ENCODE measurements around the gene TMEM134. TPM values are rescaled to one million over a fixed set of nuclear protein-coding genes. Genes with fewer than 3 reads are reported as not detected.

The TMEM134 gene
- total and polyA plus RNA-seq, 9 of the 15 experiments (the other 6 are each of a cell fraction or from before 2014, with no cell fraction given), result 0.63 to 48.4 (median 10.7) TPM

DNA sequence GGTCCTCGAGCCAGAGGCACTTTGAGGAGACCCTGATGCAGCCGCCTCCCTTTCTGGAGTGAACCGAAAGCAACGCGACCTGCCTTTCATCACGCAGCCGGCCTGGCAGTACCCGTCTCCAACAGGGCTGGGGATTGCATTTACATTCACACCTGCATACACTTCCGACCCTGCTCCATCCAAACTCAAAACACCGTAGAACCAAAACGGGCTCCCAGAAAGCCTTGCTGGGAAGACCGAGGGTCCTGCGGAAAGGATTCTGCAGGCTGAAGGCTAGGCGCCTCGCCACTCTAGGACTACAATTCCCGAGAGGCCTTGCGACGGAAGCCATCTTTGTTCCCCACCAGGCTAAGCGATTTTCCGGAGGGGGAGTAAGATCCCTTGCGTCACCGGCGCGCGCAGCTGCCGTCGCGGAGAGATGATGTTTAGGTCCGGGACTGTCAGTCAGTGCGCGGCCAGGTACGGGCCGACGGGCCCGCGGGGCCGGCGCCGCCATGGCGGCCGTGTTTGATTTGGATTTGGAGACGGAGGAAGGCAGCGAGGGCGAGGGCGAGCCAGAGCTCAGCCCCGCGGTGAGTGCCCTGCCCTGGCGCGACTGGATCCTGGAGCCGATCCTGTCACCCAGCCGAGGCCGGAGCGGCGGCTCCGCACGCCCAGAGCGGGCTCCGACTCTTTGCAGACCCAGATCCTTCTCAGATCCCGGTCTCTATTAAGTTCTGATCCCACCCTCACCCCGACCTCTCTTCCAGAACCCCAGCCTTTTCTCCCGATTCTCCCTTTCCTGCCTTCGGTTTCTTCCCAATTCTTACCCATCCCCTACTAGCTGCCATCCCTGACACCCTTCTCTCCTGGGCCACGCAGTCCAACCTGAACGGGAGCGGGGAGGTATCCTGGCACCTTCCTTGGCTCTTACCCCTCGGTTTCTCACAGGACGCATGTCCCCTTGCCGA, 40.7 kb downstream of the TMEM134 start, which contains the start of gene RPS6KB2 (continued):
- TF ChIP-seq, protein P1, sequence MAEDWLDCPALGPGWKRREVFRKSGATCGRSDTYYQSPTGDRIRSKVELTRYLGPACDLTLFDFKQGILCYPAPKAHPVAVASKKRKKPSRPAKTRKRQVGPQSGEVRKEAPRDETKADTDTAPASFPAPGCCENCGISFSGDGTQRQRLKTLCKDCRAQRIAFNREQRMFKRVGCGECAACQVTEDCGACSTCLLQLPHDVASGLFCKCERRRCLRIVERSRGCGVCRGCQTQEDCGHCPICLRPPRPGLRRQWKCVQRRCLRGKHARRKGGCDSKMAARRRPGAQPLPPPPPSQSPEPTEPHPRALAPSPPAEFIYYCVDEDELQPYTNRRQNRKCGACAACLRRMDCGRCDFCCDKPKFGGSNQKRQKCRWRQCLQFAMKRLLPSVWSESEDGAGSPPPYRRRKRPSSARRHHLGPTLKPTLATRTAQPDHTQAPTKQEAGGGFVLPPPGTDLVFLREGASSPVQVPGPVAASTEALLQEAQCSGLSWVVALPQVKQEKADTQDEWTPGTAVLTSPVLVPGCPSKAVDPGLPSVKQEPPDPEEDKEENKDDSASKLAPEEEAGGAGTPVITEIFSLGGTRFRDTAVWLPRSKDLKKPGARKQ (CRISPR knock-in tag; IDR thresholded peaks at IDR 0.05), result no peak
- TF ChIP-seq, protein P2, sequence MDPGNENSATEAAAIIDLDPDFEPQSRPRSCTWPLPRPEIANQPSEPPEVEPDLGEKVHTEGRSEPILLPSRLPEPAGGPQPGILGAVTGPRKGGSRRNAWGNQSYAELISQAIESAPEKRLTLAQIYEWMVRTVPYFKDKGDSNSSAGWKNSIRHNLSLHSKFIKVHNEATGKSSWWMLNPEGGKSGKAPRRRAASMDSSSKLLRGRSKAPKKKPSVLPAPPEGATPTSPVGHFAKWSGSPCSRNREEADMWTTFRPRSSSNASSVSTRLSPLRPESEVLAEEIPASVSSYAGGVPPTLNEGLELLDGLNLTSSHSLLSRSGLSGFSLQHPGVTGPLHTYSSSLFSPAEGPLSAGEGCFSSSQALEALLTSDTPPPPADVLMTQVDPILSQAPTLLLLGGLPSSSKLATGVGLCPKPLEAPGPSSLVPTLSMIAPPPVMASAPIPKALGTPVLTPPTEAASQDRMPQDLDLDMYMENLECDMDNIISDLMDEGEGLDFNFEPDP (CRISPR knock-in tag; IDR thresholded peaks at IDR 0.05), result no peak
- TF ChIP-seq ZNF324 (CRISPR knock-in tag; IDR thresholded peaks at IDR 0.05) (no peak), CBFA2T2 (conservative IDR thresholded peaks at IDR 0.05) (no peak), SIN3A (IDR thresholded peaks at IDR 0.05; ENCODE audit: borderline replicate concordance in 2 of 2, control insufficient read depth in 1 of 2, low read depth in 2 of 2, low read length in 2 of 2) (peak; percentile 86 to 96; a peak in 3 of 4 replicates), BHLHE40 (IDR thresholded peaks at IDR 0.05; ENCODE audit: low read length) (peak; percentile 32; the same call in 1 of the 2 replicates), RFX1 (IDR thresholded peaks at IDR 0.05) (no peak), ESRRB (CRISPR knock-in tag; IDR thresholded peaks at IDR 0.05; ENCODE audit: borderline replicate concordance) (no peak), GABPA (tag; conservative IDR thresholded peaks at IDR 0.05; ENCODE audit: low read depth) (peak; percentile 72)
- TF ChIP-seq, protein P3, sequence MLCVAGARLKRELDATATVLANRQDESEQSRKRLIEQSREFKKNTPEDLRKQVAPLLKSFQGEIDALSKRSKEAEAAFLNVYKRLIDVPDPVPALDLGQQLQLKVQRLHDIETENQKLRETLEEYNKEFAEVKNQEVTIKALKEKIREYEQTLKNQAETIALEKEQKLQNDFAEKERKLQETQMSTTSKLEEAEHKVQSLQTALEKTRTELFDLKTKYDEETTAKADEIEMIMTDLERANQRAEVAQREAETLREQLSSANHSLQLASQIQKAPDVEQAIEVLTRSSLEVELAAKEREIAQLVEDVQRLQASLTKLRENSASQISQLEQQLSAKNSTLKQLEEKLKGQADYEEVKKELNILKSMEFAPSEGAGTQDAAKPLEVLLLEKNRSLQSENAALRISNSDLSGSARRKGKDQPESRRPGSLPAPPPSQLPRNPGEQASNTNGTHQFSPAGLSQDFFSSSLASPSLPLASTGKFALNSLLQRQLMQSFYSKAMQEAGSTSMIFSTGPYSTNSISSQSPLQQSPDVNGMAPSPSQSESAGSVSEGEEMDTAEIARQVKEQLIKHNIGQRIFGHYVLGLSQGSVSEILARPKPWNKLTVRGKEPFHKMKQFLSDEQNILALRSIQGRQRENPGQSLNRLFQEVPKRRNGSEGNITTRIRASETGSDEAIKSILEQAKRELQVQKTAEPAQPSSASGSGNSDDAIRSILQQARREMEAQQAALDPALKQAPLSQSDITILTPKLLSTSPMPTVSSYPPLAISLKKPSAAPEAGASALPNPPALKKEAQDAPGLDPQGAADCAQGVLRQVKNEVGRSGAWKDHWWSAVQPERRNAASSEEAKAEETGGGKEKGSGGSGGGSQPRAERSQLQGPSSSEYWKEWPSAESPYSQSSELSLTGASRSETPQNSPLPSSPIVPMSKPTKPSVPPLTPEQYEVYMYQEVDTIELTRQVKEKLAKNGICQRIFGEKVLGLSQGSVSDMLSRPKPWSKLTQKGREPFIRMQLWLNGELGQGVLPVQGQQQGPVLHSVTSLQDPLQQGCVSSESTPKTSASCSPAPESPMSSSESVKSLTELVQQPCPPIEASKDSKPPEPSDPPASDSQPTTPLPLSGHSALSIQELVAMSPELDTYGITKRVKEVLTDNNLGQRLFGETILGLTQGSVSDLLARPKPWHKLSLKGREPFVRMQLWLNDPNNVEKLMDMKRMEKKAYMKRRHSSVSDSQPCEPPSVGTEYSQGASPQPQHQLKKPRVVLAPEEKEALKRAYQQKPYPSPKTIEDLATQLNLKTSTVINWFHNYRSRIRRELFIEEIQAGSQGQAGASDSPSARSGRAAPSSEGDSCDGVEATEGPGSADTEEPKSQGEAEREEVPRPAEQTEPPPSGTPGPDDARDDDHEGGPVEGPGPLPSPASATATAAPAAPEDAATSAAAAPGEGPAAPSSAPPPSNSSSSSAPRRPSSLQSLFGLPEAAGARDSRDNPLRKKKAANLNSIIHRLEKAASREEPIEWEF (CRISPR knock-in tag; IDR thresholded peaks at IDR 0.05), result no peak
- TF ChIP-seq, protein P4, sequence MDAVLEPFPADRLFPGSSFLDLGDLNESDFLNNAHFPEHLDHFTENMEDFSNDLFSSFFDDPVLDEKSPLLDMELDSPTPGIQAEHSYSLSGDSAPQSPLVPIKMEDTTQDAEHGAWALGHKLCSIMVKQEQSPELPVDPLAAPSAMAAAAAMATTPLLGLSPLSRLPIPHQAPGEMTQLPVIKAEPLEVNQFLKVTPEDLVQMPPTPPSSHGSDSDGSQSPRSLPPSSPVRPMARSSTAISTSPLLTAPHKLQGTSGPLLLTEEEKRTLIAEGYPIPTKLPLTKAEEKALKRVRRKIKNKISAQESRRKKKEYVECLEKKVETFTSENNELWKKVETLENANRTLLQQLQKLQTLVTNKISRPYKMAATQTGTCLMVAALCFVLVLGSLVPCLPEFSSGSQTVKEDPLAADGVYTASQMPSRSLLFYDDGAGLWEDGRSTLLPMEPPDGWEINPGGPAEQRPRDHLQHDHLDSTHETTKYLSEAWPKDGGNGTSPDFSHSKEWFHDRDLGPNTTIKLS (IDR thresholded peaks at IDR 0.05; ENCODE audit: borderline replicate concordance, low read depth), result peak; percentile 59; the same call in 1 of the 2 replicates
- TF ChIP-seq, protein P5, sequence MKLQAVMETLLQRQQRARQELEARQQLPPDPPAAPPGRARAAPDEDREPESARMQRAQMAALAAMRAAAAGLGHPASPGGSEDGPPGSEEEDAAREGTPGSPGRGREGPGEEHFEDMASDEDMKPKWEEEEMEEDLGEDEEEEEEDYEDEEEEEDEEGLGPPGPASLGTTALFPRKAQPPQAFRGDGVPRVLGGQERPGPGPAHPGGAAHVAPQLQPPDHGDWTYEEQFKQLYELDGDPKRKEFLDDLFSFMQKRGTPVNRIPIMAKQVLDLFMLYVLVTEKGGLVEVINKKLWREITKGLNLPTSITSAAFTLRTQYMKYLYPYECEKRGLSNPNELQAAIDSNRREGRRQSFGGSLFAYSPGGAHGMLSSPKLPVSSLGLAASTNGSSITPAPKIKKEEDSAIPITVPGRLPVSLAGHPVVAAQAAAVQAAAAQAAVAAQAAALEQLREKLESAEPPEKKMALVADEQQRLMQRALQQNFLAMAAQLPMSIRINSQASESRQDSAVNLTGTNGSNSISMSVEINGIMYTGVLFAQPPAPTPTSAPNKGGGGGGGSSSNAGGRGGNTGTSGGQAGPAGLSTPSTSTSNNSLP (IDR thresholded peaks at IDR 0.05; ENCODE audit: borderline replicate concordance, low read depth, low read length), result no peak

All from K562 (cell line).